Superior temporal gyrus (tissue), 1 donor: ENCODE data around the gene ESYT1.
"Not testable (repeated sequence)": the region's sequence is repeated elsewhere in the genome, so short reads cannot be mapped to it uniquely, and the experiment has no call there.

ENCODE experiments used
- DNase-seq: peaks from one replicate; pipeline ENCODE4 v3.0.0-alpha.2; 2016; ENCODE audit errors: extremely low spot score

The ESYT1 gene

GRCh38 chr12:56103066-56103711 lies 24.9 kb upstream of the ESYT1 start:
- no peak for DNase-seq

- peak; percentile 48 for DNase-seq
Measured at GRCh38 chr12:56103823-56104108, 24.3 kb upstream of the ESYT1 start.

GRCh38 chr12:56104109-56104814 lies 23.8 kb upstream of the ESYT1 start, which contains the start of gene PA2G4:
PA2G4 (plus strand) TSS chr12:56104559; CDS start chr12:56104738, 179 bp downstream.
- peak; percentile 98 for DNase-seq

GRCh38 chr12:56104815-56105608 lies 23.1 kb upstream of the ESYT1 start:
- DNase-seq, result no peak

- DNase-seq, result no peak
Measured at GRCh38 chr12:56105609-56105902, 22.5 kb upstream of the ESYT1 start.

- no peak for DNase-seq
Measured at GRCh38 chr12:56107242-56107641, 20.8 kb upstream of the ESYT1 start.

GRCh38 chr12:56110571-56110970 lies 17.5 kb upstream of the ESYT1 start:
- DNase-seq, result no peak

GRCh38 chr12:56114084-56114483 lies 14.0 kb upstream of the ESYT1 start:
- no peak for DNase-seq

- DNase-seq, result peak; percentile 15
Measured at GRCh38 chr12:56115329-56115728, 12.7 kb upstream of the ESYT1 start.

GRCh38 chr12:56116267-56117081 lies 11.6 kb upstream of the ESYT1 start, which contains the start of gene RPL41:
RPL41 (plus strand) TSS chr12:56116633.
- peak; percentile 100 for DNase-seq

- DNase-seq, result not testable (repeated sequence)
Measured at GRCh38 chr12:56117082-56117706, 10.9 kb upstream of the ESYT1 start.

- peak; percentile 99 for DNase-seq
Measured at GRCh38 chr12:56117778-56118687, 10.0 kb upstream of the ESYT1 start, which contains the start of gene ZC3H10. ZC3H10 (plus strand) TSS chr12:56118266; CDS start chr12:56120563, 2,297 bp downstream.

GRCh38 chr12:56118688-56119357 lies 9.2 kb upstream of the ESYT1 start:
- no peak for DNase-seq

- DNase-seq, result peak; percentile 81
Measured at GRCh38 chr12:56119361-56119796, 8.7 kb upstream of the ESYT1 start.

- DNase-seq, result no peak
Measured at GRCh38 chr12:56120158-56120846, 7.8 kb upstream of the ESYT1 start.

- DNase-seq, result no peak
Measured at GRCh38 chr12:56121204-56121870, 6.7 kb upstream of the ESYT1 start.

- DNase-seq, result no peak
Measured at GRCh38 chr12:56122637-56123036, 5.4 kb upstream of the ESYT1 start.

GRCh38 chr12:56124133-56124532 lies 3.9 kb upstream of the ESYT1 start:
- DNase-seq, result no peak
